HG03175 (cell line): ENCODE data around the gene RGS8.
"Not testable (repeated sequence)": the region's sequence is repeated elsewhere in the genome, so short reads cannot be mapped to it uniquely, and the experiment has no call there.

Experiments
- ATAC-seq: cut with Tn5 transposase; IDR thresholded peaks from one replicate; pipeline ENCODE4 v1.9.1; 2021; ENCODE audit warnings: mild to moderate bottlenecking, moderate library complexity; ENCODE audit not compliant: unreplicated experiment

RGS8 gene

GRCh38 chr1:182702826-182703524 lies 18.6 kb upstream of the RGS8 start:
- ATAC-seq, result no peak

GRCh38 chr1:182700351-182700709 lies 15.9 kb upstream of the RGS8 start:
- no peak for ATAC-seq

- ATAC-seq, result no peak
These were observed 15.3 kb upstream of the RGS8 start for GRCh38 chr1:182699393-182700350.

- no peak for ATAC-seq
These were observed 14.6 kb upstream of the RGS8 start for GRCh38 chr1:182698971-182699370.

- not testable (repeated sequence) for ATAC-seq
These were observed 8.8 kb upstream of the RGS8 start for GRCh38 chr1:182693139-182693538.

GRCh38 chr1:182690886-182691443 lies 6.6 kb upstream of the RGS8 start:
- ATAC-seq, result no peak

- no peak for ATAC-seq
These were observed 4.2 kb upstream of the RGS8 start for GRCh38 chr1:182688436-182689205.

- ATAC-seq, result no peak
These were observed 3.0 kb upstream of the RGS8 start for GRCh38 chr1:182687361-182687760.

- ATAC-seq, result no peak
These were observed 2.1 kb upstream of the RGS8 start for GRCh38 chr1:182686446-182686845.

GRCh38 chr1:182685215-182685614 lies 828 bp upstream of the RGS8 start:
- no peak for ATAC-seq

GRCh38 chr1:182682898-182683501 lies 1.4 kb downstream of the RGS8 start:
- ATAC-seq, result peak; percentile 53

GRCh38 chr1:182682406-182682805 lies 2.0 kb downstream of the RGS8 start:
- ATAC-seq, result no peak

GRCh38 chr1:182681568-182681912 lies 2.8 kb downstream of the RGS8 start:
- no peak for ATAC-seq

GRCh38 chr1:182680901-182681567 lies 3.4 kb downstream of the RGS8 start:
- ATAC-seq, result no peak

GRCh38 chr1:182680408-182680807 lies 4.0 kb downstream of the RGS8 start:
- ATAC-seq, result no peak

- ATAC-seq, result no peak
These were observed 4.7 kb downstream of the RGS8 start for GRCh38 chr1:182679684-182680083.

GRCh38 chr1:182677397-182678098 lies 6.8 kb downstream of the RGS8 start:
- ATAC-seq, result peak; percentile 88

GRCh38 chr1:182676274-182676673 lies 8.1 kb downstream of the RGS8 start:
- ATAC-seq, result no peak
